ENCODE measurements around the gene CHAF1A.

CHAF1A gene, protein sequence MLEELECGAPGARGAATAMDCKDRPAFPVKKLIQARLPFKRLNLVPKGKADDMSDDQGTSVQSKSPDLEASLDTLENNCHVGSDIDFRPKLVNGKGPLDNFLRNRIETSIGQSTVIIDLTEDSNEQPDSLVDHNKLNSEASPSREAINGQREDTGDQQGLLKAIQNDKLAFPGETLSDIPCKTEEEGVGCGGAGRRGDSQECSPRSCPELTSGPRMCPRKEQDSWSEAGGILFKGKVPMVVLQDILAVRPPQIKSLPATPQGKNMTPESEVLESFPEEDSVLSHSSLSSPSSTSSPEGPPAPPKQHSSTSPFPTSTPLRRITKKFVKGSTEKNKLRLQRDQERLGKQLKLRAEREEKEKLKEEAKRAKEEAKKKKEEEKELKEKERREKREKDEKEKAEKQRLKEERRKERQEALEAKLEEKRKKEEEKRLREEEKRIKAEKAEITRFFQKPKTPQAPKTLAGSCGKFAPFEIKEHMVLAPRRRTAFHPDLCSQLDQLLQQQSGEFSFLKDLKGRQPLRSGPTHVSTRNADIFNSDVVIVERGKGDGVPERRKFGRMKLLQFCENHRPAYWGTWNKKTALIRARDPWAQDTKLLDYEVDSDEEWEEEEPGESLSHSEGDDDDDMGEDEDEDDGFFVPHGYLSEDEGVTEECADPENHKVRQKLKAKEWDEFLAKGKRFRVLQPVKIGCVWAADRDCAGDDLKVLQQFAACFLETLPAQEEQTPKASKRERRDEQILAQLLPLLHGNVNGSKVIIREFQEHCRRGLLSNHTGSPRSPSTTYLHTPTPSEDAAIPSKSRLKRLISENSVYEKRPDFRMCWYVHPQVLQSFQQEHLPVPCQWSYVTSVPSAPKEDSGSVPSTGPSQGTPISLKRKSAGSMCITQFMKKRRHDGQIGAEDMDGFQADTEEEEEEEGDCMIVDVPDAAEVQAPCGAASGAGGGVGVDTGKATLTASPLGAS

GRCh38 chr19:4402171-4403004 is at the start of gene CHAF1A:
Gene CHAF1A, plus strand, starts transcription at chr19:4402640. Its CDS starts 123 bp downstream, at chr19:4402763.
- peak; percentile 98 for DNase-seq

DNA sequence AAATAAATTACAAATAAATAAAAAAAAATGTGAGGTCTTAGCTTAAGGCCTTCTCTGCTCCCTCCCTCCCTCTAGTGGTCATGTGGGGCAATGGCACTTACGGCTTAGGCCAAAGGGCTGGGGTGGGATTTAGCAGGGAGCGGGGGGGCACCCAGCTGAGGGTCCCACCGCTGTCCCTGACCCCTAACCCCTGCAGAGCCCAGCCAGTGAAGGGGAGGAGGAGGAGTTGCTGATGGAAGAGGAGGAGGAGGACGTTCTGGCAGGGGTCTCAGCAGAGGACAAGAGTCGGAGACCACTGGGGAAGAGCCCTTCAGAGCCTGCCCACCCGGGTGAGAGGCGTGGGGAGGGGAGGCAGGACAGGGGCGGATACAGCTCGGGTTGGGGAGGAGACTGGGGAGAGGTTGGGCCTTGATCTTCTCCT is 49.7 kb upstream of the CHAF1A start:
- DNase-seq = peak; percentile 44

DNA sequence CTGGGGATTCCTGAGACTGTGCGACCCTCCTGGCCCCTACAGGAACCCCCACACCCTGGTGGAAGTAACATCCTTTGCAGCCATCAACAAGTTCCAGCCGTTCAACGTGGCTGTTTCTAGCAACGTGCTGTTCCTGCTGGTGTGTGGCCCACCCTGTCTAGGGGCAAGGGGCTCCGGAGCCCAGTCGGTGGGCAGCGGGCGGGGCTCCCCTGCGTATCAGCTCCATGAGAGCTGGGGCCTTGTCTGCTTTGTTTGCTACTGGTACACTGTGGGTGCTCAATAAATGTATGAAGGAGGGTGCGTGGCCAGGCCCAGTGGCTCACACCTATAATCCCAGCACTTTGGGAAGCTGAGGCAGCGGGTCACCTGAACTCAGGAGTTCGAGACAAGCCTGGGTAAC is 48.2 kb upstream of the CHAF1A start:
- no peak for DNase-seq

DNA sequence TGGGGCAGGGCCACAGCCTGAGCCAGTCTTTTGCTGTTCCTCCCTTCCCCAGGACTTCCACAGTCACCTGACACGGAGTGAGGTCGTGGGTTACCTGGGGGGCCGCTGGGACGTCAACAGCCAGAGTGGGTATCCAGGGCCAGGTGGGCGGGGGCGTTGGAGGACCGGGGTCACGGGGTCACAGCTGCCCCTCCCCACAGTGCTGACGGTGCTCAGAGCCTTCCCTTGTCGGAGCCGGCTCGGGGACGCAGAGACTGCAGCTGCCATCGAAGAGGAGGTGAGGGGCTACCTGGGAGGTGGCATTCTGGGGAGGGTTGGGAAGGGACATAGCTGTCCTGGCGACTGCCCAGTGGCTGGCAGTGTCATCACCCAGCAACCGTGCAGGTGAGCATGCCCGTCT is 47.5 kb upstream of the CHAF1A start:
- DNase-seq = no peak

DNA sequence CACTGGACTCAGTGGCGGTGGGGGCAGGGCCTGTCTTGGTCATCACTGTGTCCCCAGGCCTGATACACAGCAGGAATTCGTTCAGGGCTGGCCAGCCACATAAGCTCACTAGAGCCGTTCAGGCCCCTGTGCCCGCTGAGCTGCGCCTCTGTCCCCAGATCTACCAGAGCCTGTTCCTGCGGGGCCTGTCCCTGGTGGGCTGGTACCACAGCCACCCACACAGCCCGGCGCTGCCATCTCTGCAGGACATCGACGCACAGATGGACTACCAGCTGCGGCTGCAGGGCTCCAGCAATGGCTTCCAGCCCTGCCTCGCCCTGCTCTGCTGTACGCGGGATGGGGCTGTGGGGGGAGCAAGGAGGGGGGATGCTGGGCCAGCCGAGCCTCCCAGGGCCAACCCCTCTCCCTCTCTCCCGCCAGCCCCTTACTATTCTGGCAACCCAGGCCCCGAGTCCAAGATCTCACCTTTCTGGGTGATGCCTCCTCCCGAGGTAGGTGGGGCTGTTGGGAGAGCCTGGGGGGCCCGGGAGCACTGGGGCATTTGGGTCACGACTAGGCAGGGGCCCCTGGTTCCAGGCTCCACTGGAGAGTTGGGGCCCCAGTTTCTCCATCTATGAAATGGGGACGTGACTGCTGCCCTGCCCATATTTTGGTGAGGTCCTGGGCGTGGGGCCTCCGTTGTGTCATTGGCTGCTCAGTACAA is 45.2 kb upstream of the CHAF1A start:
- no peak for DNase-seq

DNA sequence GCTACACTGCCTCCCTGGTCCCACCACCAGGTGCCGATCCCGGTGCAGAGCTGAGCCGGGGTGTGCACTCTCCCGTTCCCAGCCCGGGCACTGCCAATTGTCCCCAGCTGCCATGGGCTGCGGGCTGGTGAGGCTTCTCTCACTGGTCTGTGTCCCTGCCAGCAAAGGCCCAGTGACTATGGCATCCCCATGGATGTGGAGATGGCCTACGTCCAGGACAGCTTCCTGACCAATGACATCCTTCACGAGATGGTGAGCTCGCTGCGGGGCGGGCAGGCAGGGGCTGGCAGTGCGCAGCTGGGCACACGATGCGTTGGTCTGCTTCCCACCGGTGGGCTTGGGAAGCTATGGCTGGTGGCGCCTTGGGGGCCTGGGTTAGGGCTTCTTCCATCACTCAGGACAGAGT is 44.5 kb upstream of the CHAF1A start:
- no peak for DNase-seq

DNA sequence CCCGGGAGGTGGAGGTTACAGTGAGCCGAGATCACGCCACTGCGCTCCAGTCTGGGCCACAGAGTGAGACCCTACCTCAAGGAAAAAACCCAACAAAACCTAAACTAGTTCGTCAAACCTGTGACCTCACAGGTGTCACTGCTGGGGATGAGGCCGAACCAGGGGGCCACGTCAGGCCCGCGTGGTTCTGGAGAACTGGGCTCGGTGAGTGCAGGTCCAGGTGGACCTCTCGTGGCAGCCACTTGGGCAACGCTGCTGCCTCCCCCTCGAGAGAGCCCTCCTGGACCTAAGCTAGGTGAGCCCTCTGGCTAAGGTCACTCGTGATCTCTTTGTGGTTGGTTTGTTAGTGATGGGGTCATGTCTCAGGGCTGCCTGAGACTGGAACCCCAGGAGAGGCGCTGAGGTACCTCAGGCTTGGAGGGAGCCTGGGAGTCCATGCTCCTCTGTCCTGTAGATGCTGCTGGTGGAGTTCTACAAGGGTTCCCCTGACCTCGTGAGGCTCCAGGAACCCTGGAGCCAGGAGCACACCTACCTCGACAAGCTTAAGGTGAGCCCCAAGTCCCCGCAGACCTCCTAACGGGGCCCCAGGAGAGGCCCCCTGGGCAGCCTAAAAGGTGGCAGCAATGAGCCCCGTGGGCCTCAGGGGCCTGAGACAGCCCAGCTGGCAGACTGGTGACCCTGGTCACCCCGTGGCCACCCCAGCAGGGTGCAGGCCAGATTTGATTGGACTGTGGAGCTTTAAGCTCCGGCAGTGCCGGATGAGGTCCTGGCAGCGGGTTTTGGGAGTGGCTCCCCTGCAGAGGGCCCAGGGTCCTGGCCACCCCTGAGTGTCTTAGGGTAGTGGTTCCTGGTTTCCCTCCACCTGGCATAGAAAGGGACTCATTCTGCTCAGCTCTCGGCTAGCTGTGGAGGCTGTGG is 43.5 kb upstream of the CHAF1A start:
- DNase-seq = no peak

GRCh38 chr19:4359627-4360000 is 42.8 kb upstream of the CHAF1A start:
- DNase-seq = no peak

DNA sequence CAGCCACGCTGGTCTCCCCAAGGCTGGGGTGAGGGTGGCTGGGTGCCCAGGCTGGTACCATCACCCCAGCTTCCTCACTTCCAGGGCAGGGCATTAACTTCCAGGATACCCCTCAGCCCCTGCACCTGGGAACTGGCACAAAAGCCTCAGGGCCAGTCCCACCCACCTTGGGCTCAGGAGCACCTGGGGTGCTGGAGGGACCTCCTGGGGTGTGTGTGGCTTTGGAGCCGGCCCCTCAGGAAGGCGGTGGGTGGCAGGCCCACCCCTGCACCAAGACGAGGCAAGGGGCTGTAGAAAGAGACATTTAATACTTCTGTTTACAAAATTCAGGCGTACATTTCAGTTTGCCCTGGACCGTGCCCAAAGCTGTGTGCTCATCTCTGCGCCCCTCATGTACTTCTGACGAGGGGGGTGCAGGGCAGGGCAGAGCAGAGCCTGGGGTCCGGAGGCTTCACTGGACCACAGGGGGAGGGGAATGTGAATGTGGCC is 42.3 kb upstream of the CHAF1A start:
- DNase-seq = no peak

DNA sequence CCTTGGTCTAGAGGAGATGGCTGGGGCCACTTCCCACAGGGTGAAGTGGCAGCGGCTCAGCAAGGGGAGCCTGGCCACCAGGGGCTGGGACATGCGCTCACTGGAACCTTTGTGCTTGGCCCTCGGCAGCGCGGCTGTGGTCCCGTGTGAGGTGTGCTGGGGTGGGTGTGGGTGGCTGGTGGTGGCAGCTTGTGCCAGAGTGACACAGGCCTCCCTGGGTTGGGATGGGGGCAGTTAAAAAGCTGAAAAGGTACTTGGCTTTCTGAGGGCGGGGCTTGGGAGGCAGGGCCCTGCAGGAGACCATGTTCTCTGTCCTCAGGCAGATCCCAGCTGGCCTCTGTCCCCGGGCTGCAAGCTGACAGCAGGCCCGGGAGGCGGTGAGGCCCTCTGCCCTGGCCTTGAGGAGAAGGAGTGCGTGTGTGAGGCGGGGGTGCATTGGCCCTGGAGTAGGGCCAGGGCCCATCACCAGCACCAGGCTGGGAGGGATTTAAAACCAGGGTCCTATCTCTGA is 41.7 kb upstream of the CHAF1A start:
- no peak for DNase-seq

DNA sequence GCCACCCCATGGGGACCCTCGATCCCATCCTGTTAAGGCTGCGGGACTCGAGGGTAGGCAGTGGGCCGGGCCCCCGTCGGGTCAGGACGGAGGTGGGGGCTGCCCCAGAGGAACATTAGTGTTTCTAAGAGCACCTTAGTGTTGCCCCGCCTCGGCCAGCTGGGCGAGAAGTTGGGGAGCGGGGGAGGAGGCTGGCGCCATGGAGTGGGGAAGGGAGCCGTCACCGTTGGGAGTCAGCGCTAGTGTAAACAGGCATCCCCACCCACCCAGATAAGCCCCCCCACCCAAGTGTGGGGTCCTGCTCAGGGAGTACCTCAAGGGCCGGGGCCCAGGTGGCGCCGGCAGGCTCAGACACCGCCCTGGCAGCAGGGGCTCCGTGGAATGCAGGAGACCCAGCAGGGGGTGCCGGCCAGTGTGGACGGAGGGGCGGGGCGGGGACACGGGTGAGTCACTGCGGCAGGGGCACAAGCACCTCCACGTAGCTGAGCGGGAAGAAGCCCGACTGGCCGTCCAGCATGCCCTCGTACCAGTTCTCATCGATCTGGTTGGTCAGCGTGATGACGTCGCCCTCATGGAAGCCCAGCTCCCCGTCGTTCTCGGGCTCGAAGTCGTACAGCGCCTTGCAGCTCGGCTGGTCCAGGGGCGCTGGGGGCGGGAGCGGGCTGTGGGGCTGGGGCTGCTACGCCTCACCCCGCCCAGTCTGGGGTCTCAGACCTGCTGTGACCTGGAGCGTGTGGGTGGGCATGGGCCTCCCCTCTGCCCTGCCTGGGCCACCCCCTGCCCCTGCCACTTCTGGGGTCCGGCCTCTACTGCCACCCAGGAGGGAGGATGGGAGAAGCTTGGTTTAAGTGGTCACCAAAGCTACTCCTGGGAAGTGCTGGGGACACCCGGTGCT is 41.0 kb upstream of the CHAF1A start:
- no peak for DNase-seq

GRCh38 chr19:4362101-4362828 is 40.2 kb upstream of the CHAF1A start:
- no peak for DNase-seq

- DNase-seq = no peak
Measured at GRCh38 chr19:4362831-4363545, 39.5 kb upstream of the CHAF1A start.

GRCh38 chr19:4363571-4364304 is 38.7 kb upstream of the CHAF1A start:
- DNase-seq = no peak

DNA sequence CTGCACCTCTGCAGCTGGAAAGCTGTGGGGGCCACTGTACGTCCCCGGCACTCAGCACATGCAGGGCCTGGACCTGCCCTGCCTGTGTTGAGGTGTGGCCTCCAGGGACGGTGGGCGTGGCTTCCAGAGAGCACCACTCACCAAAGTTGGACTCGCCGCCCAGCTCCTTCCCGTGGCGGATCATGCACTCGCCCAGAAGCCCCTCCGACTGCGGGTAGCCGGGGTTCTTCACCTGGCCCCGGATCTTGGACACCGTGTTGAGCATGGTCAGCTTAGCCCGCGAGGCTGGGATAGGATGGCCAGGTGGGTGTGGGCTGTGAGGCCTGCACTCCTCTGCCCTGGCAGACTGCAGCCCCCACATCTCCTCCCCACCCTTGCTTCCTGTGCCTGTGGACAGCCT is 37.1 kb upstream of the CHAF1A start:
- DNase-seq = no peak

- no peak for DNase-seq
Measured at GRCh38 chr19:4365791-4366665, 36.4 kb upstream of the CHAF1A start.
